OCI-LY7 (cell line): Measurements from ENCODE around the gene SERPIND1. TPM values are rescaled to one million over a fixed set of nuclear protein-coding genes. Genes with fewer than 3 reads are reported as not detected.

Source experiments
- BruUV-seq: library from RNA; stranded (reverse); fragments of 400-500 nt; replicated peaks from 2 replicates; lab custom pipeline; 2021; lab: Mats Ljungman, UMichigan
- CTCF ChIA-PET: fragments of 300-600 bp; sonication (Branson Sonifier 250); formaldehyde crosslinking; loops from one replicate; lab custom pipeline; 2022; ENCODE audit warnings: antibody characterized with exemption; ENCODE audit not compliant: unreplicated experiment; lab: Charles Lee
- POLR2A ChIA-PET: fragments of 300-600 bp; sonication (Branson Sonifier 250); formaldehyde crosslinking; loops from one replicate; lab custom pipeline; 2022; ENCODE audit warnings: antibody characterized with exemption; lab: Charles Lee
- DNase-seq: peaks from one replicate; pipeline ENCODE4 v3.0.0-alpha.2; 2015; ENCODE audit warnings: low spot score
- H2AFZ ChIP-seq: fragments of 200-600 bp; sonication (generic), shearing (Covaris generic); 2 replicates; pipeline ENCODE4 v1.6.1; 2014; ENCODE audit warnings: mild to moderate bottlenecking, antibody characterized with exemption, low read length, moderate library complexity
- H3K27ac ChIP-seq: fragments of 200-600 bp; sonication (generic); 2 replicates; pipeline ENCODE4 v1.5.1; 2014; ENCODE audit warnings: mixed run types, low read depth, mild to moderate bottlenecking, moderate library complexity, low read length, inconsistent platforms; ENCODE audit not compliant: poor library complexity, severe bottlenecking
- H3K36me3 ChIP-seq: fragments of 200-600 bp; sonication (generic); 2 replicates; pipeline ENCODE4 v1.6.1; 2014; ENCODE audit warnings: mild to moderate bottlenecking, antibody characterized with exemption, low read length, moderate library complexity, mixed read lengths; ENCODE audit not compliant: insufficient read depth
- H3K4me1 ChIP-seq: fragments of 200-600 bp; sonication (generic); 2 replicates; pipeline ENCODE4 v1.5.1; 2014; ENCODE audit warnings: mild to moderate bottlenecking, low read length; ENCODE audit not compliant: insufficient read depth, poor library complexity, severe bottlenecking
- H3K4me2 ChIP-seq: fragments of 200-600 bp; sonication (generic); 2 replicates; pipeline ENCODE4 v1.6.1; 2014; ENCODE audit warnings: mild to moderate bottlenecking, low read length
- H3K4me3 ChIP-seq: fragments of 200-600 bp; sonication (generic); 2 replicates; pipeline ENCODE4 v1.5.1; 2014; ENCODE audit warnings: mild to moderate bottlenecking, low read depth, low read length; ENCODE audit not compliant: poor library complexity, severe bottlenecking
- H3K79me2 ChIP-seq: fragments of 200-600 bp; sonication (generic); 2 replicates; pipeline ENCODE4 v1.6.1; 2016; ENCODE audit warnings: low read depth, mild to moderate bottlenecking, low read length, moderate library complexity, mixed read lengths; ENCODE audit not compliant: insufficient read depth
- H3K9me2 ChIP-seq: fragments of 200-600 bp; sonication (generic); 2 replicates; pipeline ENCODE4 v1.6.1; 2016; ENCODE audit warnings: mild to moderate bottlenecking, low read length, mixed read lengths; ENCODE audit not compliant: insufficient read depth
- H3K9me3 ChIP-seq: fragments of 200-600 bp; sonication (generic); 2 replicates; pipeline ENCODE4 v1.6.1; 2014; ENCODE audit warnings: mild to moderate bottlenecking, mixed run types, low read length, mixed read lengths
- H4K20me1 ChIP-seq: fragments of 200-600 bp; sonication (generic); 2 replicates; pipeline ENCODE4 v1.6.1; 2014; ENCODE audit warnings: mild to moderate bottlenecking, antibody characterized with exemption, low read length, moderate library complexity, mixed read lengths; ENCODE audit not compliant: insufficient read depth
- CTCF ChIP-seq: fragments of 200-600 bp; sonication (generic); conservative IDR thresholded peaks from 2 replicates; pipeline ENCODE4 v1.5.1; 2014; ENCODE audit warnings: mild to moderate bottlenecking, antibody characterized with exemption, low read length, moderate library complexity, mixed read lengths
- EZH2phosphoT487 ChIP-seq: fragments of 200-600 bp; sonication (generic); IDR thresholded peaks from 2 replicates; pipeline ENCODE4 v1.6.1; 2018; ENCODE audit warnings: low read depth, borderline replicate concordance, mild to moderate bottlenecking, mixed run types, antibody characterized with exemption, low read length, moderate library complexity, mixed read lengths
- intact Hi-C: fragments of 100-400 bp; cut with micrococcal nuclease; formaldehyde crosslinking; loops from one replicate; pipeline ENCODE4 v1.10.0; 2022; ENCODE audit not compliant: unreplicated experiment
- total RNA-seq, 2 experiments: library from RNA; depleted of rRNA in 1 of 2; stranded (reverse); fragments of >200 nt in 1 of 2; shearing (Covaris generic) in 1 of 2; gene quantifications; 2 replicates each; pipeline ENCODE4 v1.2.3, GENCODE V29; 2014 to 2022

SERPIND1 gene
- total RNA-seq, 2 experiments from 2014 or later: not detected

GRCh38 chr22:20746431-20747189 lies 27.3 kb upstream of the SERPIND1 start:
- Histone ChIP-seq H3K9me3 (no peaks in the 10 kb centered on the region), H4K20me1 (no peaks in the 10 kb centered on the region), H3K4me2 (no peak overlapping the region), H3K9me2 (no peaks in the 10 kb centered on the region), H3K79me2 (no peaks in the 10 kb centered on the region), H3K4me1 (peaks cover 10% of the 10 kb centered on the region), H2AFZ (no peak overlapping the region), H3K36me3 (peaks cover 55% of the 10 kb centered on the region; the same call in 1 of the 2 replicates), H3K27ac (no peak overlapping the region), H3K4me3 (no peak overlapping the region)
- BruUV-seq: no TSS peak
- intact Hi-C loops: no loop called here
- TF ChIP-seq EZH2phosphoT487 (no peak), CTCF (no peak)
- CTCF ChIA-PET: no interaction called here
- DNase-seq: no peak
- POLR2A ChIA-PET: no interaction called here

GRCh38 chr22:20747223-20747622 lies 26.7 kb upstream of the SERPIND1 start:
- H3K4me2 ChIP-seq: no peak overlapping the region
- no peaks in the 10 kb centered on the region for H4K20me1 ChIP-seq
- peaks cover 50% of the 10 kb centered on the region; the same call in 1 of the 2 replicates for H3K36me3 ChIP-seq
- TF ChIP-seq CTCF (no peak), EZH2phosphoT487 (no peak)
- no peaks in the 10 kb centered on the region for H3K79me2 ChIP-seq
- intact Hi-C loops: no loop called here
- CTCF ChIA-PET: no interaction called here
- no peak for DNase-seq
- no peaks in the 10 kb centered on the region for H3K9me2 ChIP-seq
- POLR2A ChIA-PET: no interaction called here
- no peak overlapping the region for H2AFZ ChIP-seq
- peaks cover 10% of the 10 kb centered on the region for H3K4me1 ChIP-seq
- no TSS peak for BruUV-seq
- no peak overlapping the region for H3K27ac ChIP-seq
- no peak overlapping the region for H3K4me3 ChIP-seq
- H3K9me3 ChIP-seq: no peaks in the 10 kb centered on the region

- H4K20me1 ChIP-seq: no peaks in the 10 kb centered on the region
- TF ChIP-seq CTCF (no peak), EZH2phosphoT487 (no peak)
- no peak for DNase-seq
- BruUV-seq: no TSS peak
- no peak overlapping the region for H3K4me2 ChIP-seq
- no peak overlapping the region for H3K27ac ChIP-seq
- no peak overlapping the region for H3K4me3 ChIP-seq
- H3K79me2 ChIP-seq: no peaks in the 10 kb centered on the region
- ChIA-PET CTCF (interaction anchor here (0.6 kb wide), 1 partner anchor 251 kb away, joined by 3 read pairs; no protein-coding TSS in a partner anchor), POLR2A (no interaction called here)
- H2AFZ ChIP-seq: no peak overlapping the region
- H3K9me2 ChIP-seq: no peaks in the 10 kb centered on the region
- peaks cover 50% of the 10 kb centered on the region; the same call in 1 of the 2 replicates for H3K36me3 ChIP-seq
- H3K9me3 ChIP-seq: no peaks in the 10 kb centered on the region
- intact Hi-C loops: no loop called here
- H3K4me1 ChIP-seq: peaks cover 10% of the 10 kb centered on the region
These were observed 25.8 kb upstream of the SERPIND1 start for GRCh38 chr22:20748082-20748481.
